IgD-negative memory B cell (primary cell): ENCODE results near the gene NUDT14. TPM values are rescaled to one million over a fixed set of nuclear protein-coding genes. Genes with fewer than 3 reads are reported as not detected.

Experiments
- H3K27ac Mint-ChIP-seq, 3 donors: one replicate each; pipeline ENCODE4 v1.8.0; 2020 to 2022; ENCODE audit warnings: mild to moderate bottlenecking in 3 of 3, mixed read lengths in 3 of 3, moderate library complexity in 1 of 3
- H3K27me3 Mint-ChIP-seq: one replicate; pipeline ENCODE4 v1.8.0; 2021; ENCODE audit warnings: mixed read lengths
- H3K36me3 Mint-ChIP-seq: one replicate; pipeline ENCODE4 v1.8.0; 2020; ENCODE audit warnings: mild to moderate bottlenecking, mixed read lengths
- H3K4me1 Mint-ChIP-seq, 3 donors: one replicate each; pipeline ENCODE4 v1.8.0; 2020 to 2022; ENCODE audit warnings: mixed read lengths in 3 of 3, mild to moderate bottlenecking in 1 of 3
- H3K4me3 Mint-ChIP-seq, 4 donors: one replicate each; pipeline ENCODE4 v1.8.0; 2020 to 2022; ENCODE audit warnings: mild to moderate bottlenecking in 4 of 4, mixed read lengths in 4 of 4, moderate library complexity in 3 of 4
- H3K9me3 Mint-ChIP-seq, 3 donors: one replicate each; pipeline ENCODE4 v1.8.0; 2020 to 2021; ENCODE audit warnings: mixed read lengths in 3 of 3, mild to moderate bottlenecking in 1 of 3
- polyA plus RNA-seq: library from polyadenylated mRNA; unstranded; fragments of 300-500 nt; fragmentation: Illumina TruSeq; gene quantifications from one replicate; pipeline ENCODE4 v1.2.3, GENCODE V29; 2021

Gene NUDT14
- polyA plus RNA-seq, 1 donor from 2014 or later, result 12.7 TPM

- Mint-ChIP-seq H3K4me1 (peaks cover 0 to 4% (median 0%) of the 10 kb centered on the region in 3 donors), H3K4me3 (peak overlapping the region in 1 of 4 donors; percentile 60), H3K27me3 (peaks cover 30% of the 10 kb centered on the region), H3K27ac (peak overlapping the region in 1 of 3 donors; percentile 90), H3K9me3 (peaks cover 13 to 19% (median 19%) of the 10 kb centered on the region in 3 donors), H3K36me3 (no peaks in the 10 kb centered on the region)
Observed at GRCh38 chr14:105123981-105124765, 56.9 kb downstream of the NUDT14 start.

- Mint-ChIP-seq H3K9me3 (peaks cover 13 to 19% (median 15%) of the 10 kb centered on the region in 3 donors), H3K27ac (no peak overlapping the region), H3K4me1 (peaks cover 0 to 4% (median 0%) of the 10 kb centered on the region in 3 donors), H3K4me3 (no peak overlapping the region), H3K36me3 (no peaks in the 10 kb centered on the region), H3K27me3 (peaks cover 30% of the 10 kb centered on the region)
Observed at GRCh38 chr14:105123064-105123665, 57.9 kb downstream of the NUDT14 start.

Other genes starting within 250 kb of the NUDT14 start
- 0.68 TPM for gene AHNAK2, start 202.9 kb downstream of the NUDT14 start, polyA plus RNA-seq
- 1.3 TPM for gene CLBA1, start 195.5 kb downstream of the NUDT14 start, polyA plus RNA-seq
- 11.4 TPM for gene CDCA4, start 160.2 kb downstream of the NUDT14 start, polyA plus RNA-seq
- 37.2 TPM for gene GPR132, start 115.9 kb downstream of the NUDT14 start, polyA plus RNA-seq
- not detected for gene JAG2, start 12.5 kb downstream of the NUDT14 start, polyA plus RNA-seq
- gene BTBD6, start 67.2 kb upstream of the NUDT14 start, polyA plus RNA-seq, result 2.3 TPM
- gene BRF1, start 119.7 kb upstream of the NUDT14 start, polyA plus RNA-seq, result 8.4 TPM
- gene PACS2, start 133.4 kb upstream of the NUDT14 start, polyA plus RNA-seq, result 3.8 TPM
- gene TEX22, start 217.2 kb upstream of the NUDT14 start, polyA plus RNA-seq, result 1.0 TPM
- gene MTA1, start 238.5 kb upstream of the NUDT14 start, polyA plus RNA-seq, result 3.7 TPM